HL-60 (cell line): Measurements from ENCODE around the gene LCA5L.

Experiments
- DNase-seq, 2 experiments: peaks; one replicate each; pipeline ENCODE4 v3.0.0-alpha.2; 2010 to 2020; ENCODE audit warnings: low read depth in 1 of 2, low spot score in 1 of 2
- H3K27ac ChIP-seq: fragments of 250-450 bp; sonication (Bioruptor Pico); replicated peaks from 2 replicates; pipeline ENCODE4 v1.5.1; 2020; ENCODE audit warnings: mild to moderate bottlenecking, moderate library complexity
- H3K27me3 ChIP-seq: fragments of 250-450 bp; sonication (Bioruptor Pico); 2 replicates; pipeline ENCODE4 v1.5.1; 2021; ENCODE audit warnings: mild to moderate bottlenecking, moderate library complexity; ENCODE audit not compliant: insufficient read depth, poor library complexity, severe bottlenecking
- H3K4me3 ChIP-seq: replicated peaks from 2 replicates; pipeline ENCODE4 v1.5.1; 2011; ENCODE audit warnings: mild to moderate bottlenecking, control low read depth, low read length; ENCODE audit not compliant: insufficient read depth
- GABPA ChIP-seq: IDR thresholded peaks from 2 replicates; pipeline ENCODE4 v1.6.1; 2012; ENCODE audit warnings: low read depth
- POLR2AphosphoS5 ChIP-seq: IDR thresholded peaks from 2 replicates; pipeline ENCODE4 v1.6.1; 2012; ENCODE audit warnings: low read depth
- SPI1 ChIP-seq: IDR thresholded peaks from 2 replicates; pipeline ENCODE4 v1.6.1; 2012; ENCODE audit warnings: low read depth, mild to moderate bottlenecking, borderline replicate concordance
- TF ChIP-seq, protein P1 (sequence below): IDR thresholded peaks from one replicate; pipeline ENCODE4 v1.5.1; 2011; ENCODE audit warnings: low read length, control low read depth, inconsistent platforms; ENCODE audit not compliant: insufficient read depth
- TF ChIP-seq, protein P2 (sequence below): IDR thresholded peaks from 2 replicates; pipeline ENCODE4 v1.6.1; 2012; ENCODE audit warnings: low read depth; ENCODE audit not compliant: insufficient replicate concordance

LCA5L gene

DNA sequence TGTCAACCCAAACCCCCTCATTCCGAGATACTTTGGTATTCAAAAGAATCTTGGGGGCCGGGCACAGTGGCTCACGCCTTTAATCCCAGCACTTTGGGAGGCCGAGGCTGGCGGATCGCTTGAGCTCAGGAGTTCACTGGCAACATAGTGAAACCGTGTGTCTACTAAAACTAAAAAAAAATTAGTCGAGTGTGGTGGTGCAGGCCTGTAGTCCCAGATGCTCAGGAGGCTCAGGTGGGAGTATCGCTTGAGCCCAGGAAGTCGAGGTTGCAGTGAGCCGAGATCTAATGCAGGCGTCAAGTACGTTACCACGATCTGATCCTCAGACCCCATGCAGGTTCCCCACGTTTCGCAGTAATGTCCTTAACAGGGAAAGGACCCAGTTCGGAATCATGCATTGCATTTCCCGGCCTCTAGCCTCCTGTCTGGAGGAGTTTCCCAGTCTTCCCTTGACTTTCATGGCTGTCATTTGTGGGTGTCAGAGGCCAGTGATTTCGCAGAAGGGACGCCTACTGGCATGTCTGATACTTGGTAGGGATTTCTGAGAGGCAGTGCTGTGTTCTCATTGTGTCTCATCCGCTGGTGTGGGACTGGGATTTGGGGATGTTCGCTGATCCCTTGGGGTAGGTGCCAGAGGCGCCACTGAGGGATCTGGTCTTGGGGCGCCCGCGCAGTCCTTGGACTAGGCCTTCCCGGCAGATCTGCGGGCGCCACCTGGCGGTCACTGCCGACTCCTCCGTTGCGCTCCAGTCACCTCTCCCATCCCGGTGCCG lies 57.4 kb downstream of the LCA5L start:
- H3K4me3 ChIP-seq = peak overlapping the region; percentile 53
- no peaks in the 10 kb centered on the region for H3K27me3 ChIP-seq
- DNase-seq = peak; percentile 74 to 91
- H3K27ac ChIP-seq = peak overlapping the region; percentile 53
- TF ChIP-seq, protein P1, sequence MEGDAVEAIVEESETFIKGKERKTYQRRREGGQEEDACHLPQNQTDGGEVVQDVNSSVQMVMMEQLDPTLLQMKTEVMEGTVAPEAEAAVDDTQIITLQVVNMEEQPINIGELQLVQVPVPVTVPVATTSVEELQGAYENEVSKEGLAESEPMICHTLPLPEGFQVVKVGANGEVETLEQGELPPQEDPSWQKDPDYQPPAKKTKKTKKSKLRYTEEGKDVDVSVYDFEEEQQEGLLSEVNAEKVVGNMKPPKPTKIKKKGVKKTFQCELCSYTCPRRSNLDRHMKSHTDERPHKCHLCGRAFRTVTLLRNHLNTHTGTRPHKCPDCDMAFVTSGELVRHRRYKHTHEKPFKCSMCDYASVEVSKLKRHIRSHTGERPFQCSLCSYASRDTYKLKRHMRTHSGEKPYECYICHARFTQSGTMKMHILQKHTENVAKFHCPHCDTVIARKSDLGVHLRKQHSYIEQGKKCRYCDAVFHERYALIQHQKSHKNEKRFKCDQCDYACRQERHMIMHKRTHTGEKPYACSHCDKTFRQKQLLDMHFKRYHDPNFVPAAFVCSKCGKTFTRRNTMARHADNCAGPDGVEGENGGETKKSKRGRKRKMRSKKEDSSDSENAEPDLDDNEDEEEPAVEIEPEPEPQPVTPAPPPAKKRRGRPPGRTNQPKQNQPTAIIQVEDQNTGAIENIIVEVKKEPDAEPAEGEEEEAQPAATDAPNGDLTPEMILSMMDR = peak; percentile 74
- no peak for TF ChIP-seq POLR2AphosphoS5
- TF ChIP-seq, protein P2, sequence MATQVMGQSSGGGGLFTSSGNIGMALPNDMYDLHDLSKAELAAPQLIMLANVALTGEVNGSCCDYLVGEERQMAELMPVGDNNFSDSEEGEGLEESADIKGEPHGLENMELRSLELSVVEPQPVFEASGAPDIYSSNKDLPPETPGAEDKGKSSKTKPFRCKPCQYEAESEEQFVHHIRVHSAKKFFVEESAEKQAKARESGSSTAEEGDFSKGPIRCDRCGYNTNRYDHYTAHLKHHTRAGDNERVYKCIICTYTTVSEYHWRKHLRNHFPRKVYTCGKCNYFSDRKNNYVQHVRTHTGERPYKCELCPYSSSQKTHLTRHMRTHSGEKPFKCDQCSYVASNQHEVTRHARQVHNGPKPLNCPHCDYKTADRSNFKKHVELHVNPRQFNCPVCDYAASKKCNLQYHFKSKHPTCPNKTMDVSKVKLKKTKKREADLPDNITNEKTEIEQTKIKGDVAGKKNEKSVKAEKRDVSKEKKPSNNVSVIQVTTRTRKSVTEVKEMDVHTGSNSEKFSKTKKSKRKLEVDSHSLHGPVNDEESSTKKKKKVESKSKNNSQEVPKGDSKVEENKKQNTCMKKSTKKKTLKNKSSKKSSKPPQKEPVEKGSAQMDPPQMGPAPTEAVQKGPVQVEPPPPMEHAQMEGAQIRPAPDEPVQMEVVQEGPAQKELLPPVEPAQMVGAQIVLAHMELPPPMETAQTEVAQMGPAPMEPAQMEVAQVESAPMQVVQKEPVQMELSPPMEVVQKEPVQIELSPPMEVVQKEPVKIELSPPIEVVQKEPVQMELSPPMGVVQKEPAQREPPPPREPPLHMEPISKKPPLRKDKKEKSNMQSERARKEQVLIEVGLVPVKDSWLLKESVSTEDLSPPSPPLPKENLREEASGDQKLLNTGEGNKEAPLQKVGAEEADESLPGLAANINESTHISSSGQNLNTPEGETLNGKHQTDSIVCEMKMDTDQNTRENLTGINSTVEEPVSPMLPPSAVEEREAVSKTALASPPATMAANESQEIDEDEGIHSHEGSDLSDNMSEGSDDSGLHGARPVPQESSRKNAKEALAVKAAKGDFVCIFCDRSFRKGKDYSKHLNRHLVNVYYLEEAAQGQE = no peak

DNA sequence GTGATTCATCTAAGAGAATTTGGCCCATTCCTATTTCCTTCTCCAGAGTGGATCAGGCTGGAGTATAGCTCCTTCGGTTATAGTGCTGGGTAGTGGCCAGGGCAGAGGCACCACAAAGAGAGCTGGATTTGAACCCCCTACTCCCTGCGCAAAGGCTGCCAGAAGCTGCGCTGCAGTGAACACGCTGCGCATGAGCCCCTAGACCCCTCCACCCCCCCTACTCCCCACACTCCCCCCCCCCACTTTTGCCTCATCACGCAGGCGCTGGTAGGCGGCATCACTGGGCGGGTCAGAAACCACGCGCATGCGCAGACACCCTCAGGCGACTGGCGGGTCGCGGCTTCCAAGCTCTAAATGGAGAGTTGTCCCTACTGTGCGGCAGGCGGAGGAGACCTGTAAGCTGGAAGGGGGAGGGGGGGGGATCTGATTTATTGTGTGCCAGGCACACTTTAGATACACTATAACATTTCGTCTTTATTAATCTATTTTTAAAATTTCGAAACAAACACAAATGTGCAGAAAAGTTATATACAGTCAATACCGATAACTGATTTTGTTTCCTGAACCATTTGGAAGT lies 58.0 kb downstream of the LCA5L start:
- DNase-seq = peak; percentile 84 to 94
- Histone ChIP-seq H3K4me3 (peak overlapping the region; percentile 53), H3K27ac (peak overlapping the region; percentile 53), H3K27me3 (no peaks in the 10 kb centered on the region)
- TF ChIP-seq, protein P2 = no peak
- peak; percentile 16 for TF ChIP-seq POLR2AphosphoS5

DNA sequence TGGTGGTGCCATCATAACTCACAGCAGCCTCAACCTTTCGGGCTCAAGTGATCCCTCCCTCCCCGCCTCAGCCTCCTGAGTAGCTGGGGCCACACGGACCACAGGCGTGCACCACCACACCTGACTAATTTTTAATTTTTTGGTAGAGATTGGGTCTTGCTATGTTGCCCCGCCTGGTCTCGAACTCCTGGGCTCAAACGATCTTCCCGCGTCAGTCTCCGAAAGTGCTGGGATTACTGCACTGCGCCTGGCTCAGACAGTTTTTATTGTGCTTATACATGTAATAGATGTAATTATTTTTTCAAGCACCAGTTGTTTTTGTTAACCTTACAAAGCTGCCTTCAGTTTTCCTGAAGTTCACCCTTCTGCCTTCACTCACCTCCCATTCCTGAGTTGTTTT lies 58.7 kb downstream of the LCA5L start:
- Histone ChIP-seq H3K27me3 (no peaks in the 10 kb centered on the region), H3K27ac (peak overlapping the region; percentile 53), H3K4me3 (no peak overlapping the region)
- DNase-seq = no peak
- TF ChIP-seq, protein P2 = no peak
- no peak for TF ChIP-seq SPI1
- TF ChIP-seq POLR2AphosphoS5 = no peak
- TF ChIP-seq, protein P1 = no peak
- TF ChIP-seq GABPA = no peak
